Neuron (in vitro differentiated cells): ENCODE data around the gene TRIML1.

ENCODE experiments used
- H2AFZ ChIP-seq: one replicate; pipeline ENCODE4 v1.6.1; 2013; ENCODE audit warnings: low read depth, mild to moderate bottlenecking, inconsistent platforms, low read length, moderate library complexity
- H3K27me3 ChIP-seq: one replicate; pipeline ENCODE4 v1.6.1; 2013; ENCODE audit warnings: low read length; ENCODE audit not compliant: insufficient read depth
- H3K36me3 ChIP-seq: one replicate; pipeline ENCODE4 v1.6.1; 2013; ENCODE audit warnings: low read length; ENCODE audit not compliant: insufficient read depth
- H3K4me1 ChIP-seq: one replicate; pipeline ENCODE4 v1.6.1; 2013; ENCODE audit warnings: low read length; ENCODE audit not compliant: insufficient read depth
- H3K4me3 ChIP-seq: 2 replicates; pipeline ENCODE4 v1.5.1; 2013; ENCODE audit warnings: mild to moderate bottlenecking, low read length, moderate library complexity
- H3K9me3 ChIP-seq: one replicate; pipeline ENCODE4 v1.6.1; 2013; ENCODE audit warnings: low read length

Gene TRIML1

GRCh38 chr4:188139141-188139540 is at the start of gene TRIML1:
TSS of gene TRIML1 (plus strand) at chr4:188139441. CDS start at chr4:188139559, 118 bp downstream.
- H2AFZ ChIP-seq = no peak within 1 kb of the TSS
- no peak within 1 kb of the TSS for H3K4me3 ChIP-seq
- H3K9me3 ChIP-seq = no peaks in the 10 kb centered on the region
- no peaks in the 10 kb centered on the region for H3K36me3 ChIP-seq
- H3K27me3 ChIP-seq = no peaks in the 10 kb centered on the region
- no peaks in the 10 kb centered on the region for H3K4me1 ChIP-seq

- Histone ChIP-seq H3K9me3 (no peaks in the 10 kb centered on the region), H3K4me1 (no peaks in the 10 kb centered on the region), H3K36me3 (no peaks in the 10 kb centered on the region), H3K27me3 (no peaks in the 10 kb centered on the region), H2AFZ (no peak overlapping the region), H3K4me3 (no peak overlapping the region)
Observed at GRCh38 chr4:188092824-188093223, 46.4 kb upstream of the TRIML1 start.

GRCh38 chr4:188106454-188106853 is 32.8 kb upstream of the TRIML1 start:
- H3K4me1 ChIP-seq = no peaks in the 10 kb centered on the region

GRCh38 chr4:188107931-188108843 is 31.1 kb upstream of the TRIML1 start:
- no peak overlapping the region for H3K4me3 ChIP-seq
- no peaks in the 10 kb centered on the region for H3K9me3 ChIP-seq

More at GRCh38 chr4:188106454-188106853, 32.8 kb upstream of the TRIML1 start:
- no peak overlapping the region for H2AFZ ChIP-seq
- no peaks in the 10 kb centered on the region for H3K27me3 ChIP-seq
- no peak overlapping the region for H3K4me3 ChIP-seq
- H3K36me3 ChIP-seq = no peaks in the 10 kb centered on the region
- no peaks in the 10 kb centered on the region for H3K9me3 ChIP-seq

GRCh38 chr4:188109157-188109755 is 30.0 kb upstream of the TRIML1 start, which contains the start of gene TRIML2:
TSS of gene TRIML2 (minus strand) at chr4:188109603. CDS start at chr4:188105368, 4,235 bp downstream.
- H2AFZ ChIP-seq = no peak within 1 kb of the TSS
- H3K27me3 ChIP-seq = no peaks in the 10 kb centered on the region
- no peak within 1 kb of the TSS for H3K4me3 ChIP-seq
- no peaks in the 10 kb centered on the region for H3K4me1 ChIP-seq
- no peaks in the 10 kb centered on the region for H3K36me3 ChIP-seq
- H3K9me3 ChIP-seq = no peaks in the 10 kb centered on the region

More at GRCh38 chr4:188107931-188108843, 31.1 kb upstream of the TRIML1 start:
- no peaks in the 10 kb centered on the region for H3K36me3 ChIP-seq
- no peaks in the 10 kb centered on the region for H3K27me3 ChIP-seq
- H2AFZ ChIP-seq = no peak overlapping the region
- H3K4me1 ChIP-seq = no peaks in the 10 kb centered on the region

GRCh38 chr4:188110036-188110435 is 29.2 kb upstream of the TRIML1 start:
- H3K36me3 ChIP-seq = no peaks in the 10 kb centered on the region
- no peaks in the 10 kb centered on the region for H3K9me3 ChIP-seq
- H3K27me3 ChIP-seq = no peaks in the 10 kb centered on the region
- no peak overlapping the region for H2AFZ ChIP-seq
- H3K4me3 ChIP-seq = no peak overlapping the region
- no peaks in the 10 kb centered on the region for H3K4me1 ChIP-seq

GRCh38 chr4:188110741-188111471 is 28.3 kb upstream of the TRIML1 start:
- no peaks in the 10 kb centered on the region for H3K9me3 ChIP-seq
- H2AFZ ChIP-seq = no peak overlapping the region
- H3K4me3 ChIP-seq = no peak overlapping the region
- H3K36me3 ChIP-seq = no peaks in the 10 kb centered on the region
- H3K4me1 ChIP-seq = no peaks in the 10 kb centered on the region
- H3K27me3 ChIP-seq = no peaks in the 10 kb centered on the region

- no peak overlapping the region for H2AFZ ChIP-seq
- no peak overlapping the region for H3K4me3 ChIP-seq
- H3K9me3 ChIP-seq = no peaks in the 10 kb centered on the region
- H3K36me3 ChIP-seq = no peaks in the 10 kb centered on the region
- no peaks in the 10 kb centered on the region for H3K27me3 ChIP-seq
- H3K4me1 ChIP-seq = no peaks in the 10 kb centered on the region
Observed at GRCh38 chr4:188111955-188112354, 27.3 kb upstream of the TRIML1 start.

- no peaks in the 10 kb centered on the region for H3K4me1 ChIP-seq
- H3K27me3 ChIP-seq = no peaks in the 10 kb centered on the region
- no peak overlapping the region for H2AFZ ChIP-seq
- H3K4me3 ChIP-seq = no peak overlapping the region
- H3K9me3 ChIP-seq = no peaks in the 10 kb centered on the region
- no peaks in the 10 kb centered on the region for H3K36me3 ChIP-seq
Observed at GRCh38 chr4:188113156-188113555, 26.1 kb upstream of the TRIML1 start.

GRCh38 chr4:188117631-188118324 is 21.5 kb upstream of the TRIML1 start:
- Histone ChIP-seq H2AFZ (no peak overlapping the region), H3K4me3 (no peak overlapping the region), H3K9me3 (no peaks in the 10 kb centered on the region), H3K27me3 (no peaks in the 10 kb centered on the region), H3K36me3 (no peaks in the 10 kb centered on the region), H3K4me1 (no peaks in the 10 kb centered on the region)

- H2AFZ ChIP-seq = no peak overlapping the region
- H3K9me3 ChIP-seq = no peaks in the 10 kb centered on the region
- H3K27me3 ChIP-seq = no peaks in the 10 kb centered on the region
- no peaks in the 10 kb centered on the region for H3K36me3 ChIP-seq
- H3K4me1 ChIP-seq = no peaks in the 10 kb centered on the region
- no peak overlapping the region for H3K4me3 ChIP-seq
Observed at GRCh38 chr4:188121530-188121929, 17.7 kb upstream of the TRIML1 start.

GRCh38 chr4:188127214-188127874 is 11.9 kb upstream of the TRIML1 start:
- Histone ChIP-seq H2AFZ (no peak overlapping the region), H3K4me3 (no peak overlapping the region), H3K36me3 (no peaks in the 10 kb centered on the region), H3K4me1 (no peaks in the 10 kb centered on the region), H3K27me3 (no peaks in the 10 kb centered on the region), H3K9me3 (no peaks in the 10 kb centered on the region)
